ENCODE data around the gene WNT5A.

GRCh38 chr3:55416331-55416821 lies 70.7 kb downstream of the WNT5A start:
- TF ChIP-seq, protein P1, sequence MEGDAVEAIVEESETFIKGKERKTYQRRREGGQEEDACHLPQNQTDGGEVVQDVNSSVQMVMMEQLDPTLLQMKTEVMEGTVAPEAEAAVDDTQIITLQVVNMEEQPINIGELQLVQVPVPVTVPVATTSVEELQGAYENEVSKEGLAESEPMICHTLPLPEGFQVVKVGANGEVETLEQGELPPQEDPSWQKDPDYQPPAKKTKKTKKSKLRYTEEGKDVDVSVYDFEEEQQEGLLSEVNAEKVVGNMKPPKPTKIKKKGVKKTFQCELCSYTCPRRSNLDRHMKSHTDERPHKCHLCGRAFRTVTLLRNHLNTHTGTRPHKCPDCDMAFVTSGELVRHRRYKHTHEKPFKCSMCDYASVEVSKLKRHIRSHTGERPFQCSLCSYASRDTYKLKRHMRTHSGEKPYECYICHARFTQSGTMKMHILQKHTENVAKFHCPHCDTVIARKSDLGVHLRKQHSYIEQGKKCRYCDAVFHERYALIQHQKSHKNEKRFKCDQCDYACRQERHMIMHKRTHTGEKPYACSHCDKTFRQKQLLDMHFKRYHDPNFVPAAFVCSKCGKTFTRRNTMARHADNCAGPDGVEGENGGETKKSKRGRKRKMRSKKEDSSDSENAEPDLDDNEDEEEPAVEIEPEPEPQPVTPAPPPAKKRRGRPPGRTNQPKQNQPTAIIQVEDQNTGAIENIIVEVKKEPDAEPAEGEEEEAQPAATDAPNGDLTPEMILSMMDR (IDR thresholded peaks at IDR 0.05): no peak
- TF ChIP-seq POLR2A (IDR thresholded peaks at IDR 0.05): no peak
